ENCODE measurements around the gene CD58. TPM values are rescaled to one million over a fixed set of nuclear protein-coding genes. Genes with fewer than 3 reads are reported as not detected.
"Not testable (repeated sequence)": the region's sequence is repeated elsewhere in the genome, so short reads cannot be mapped to it uniquely, and the experiment has no call there.

CD58 gene
- total RNA-seq, 1 donor = 23.5 TPM

GRCh38 chr1:116607463-116607862, 36.6 kb upstream of the CD58 start:
- H3K4me2 ChIP-seq (ENCODE audit: insufficient read depth, low read length); H3K36me3 ChIP-seq (ENCODE audit: insufficient read depth, low read length); H3K27me3 ChIP-seq (ENCODE audit: insufficient read depth, low read length); H4K20me1 ChIP-seq (ENCODE audit: insufficient read depth, low read length); H3K79me2 ChIP-seq (ENCODE audit: insufficient read depth, low read length); H2AFZ ChIP-seq (ENCODE audit: low read length); H3K9me3 ChIP-seq (ENCODE audit: low read depth, low read length); H3K27ac ChIP-seq (ENCODE audit: low read depth, low read length); H3K4me1 ChIP-seq (ENCODE audit: insufficient read depth, low read length); H3K4me3 ChIP-seq (ENCODE audit: insufficient read depth, low read length); DNase-seq (ENCODE audit: insufficient read length, low spot score, missing footprints): not testable (repeated sequence)

GRCh38 chr1:116606067-116606466, 35.2 kb upstream of the CD58 start:
- not testable (repeated sequence) for DNase-seq (ENCODE audit: insufficient read length, low spot score, missing footprints); H3K4me3 ChIP-seq (ENCODE audit: insufficient read depth, low read length); H2AFZ ChIP-seq (ENCODE audit: low read length); H3K9me3 ChIP-seq (ENCODE audit: low read depth, low read length); H3K36me3 ChIP-seq (ENCODE audit: insufficient read depth, low read length); H3K27me3 ChIP-seq (ENCODE audit: insufficient read depth, low read length); H3K4me1 ChIP-seq (ENCODE audit: insufficient read depth, low read length); H3K27ac ChIP-seq (ENCODE audit: low read depth, low read length); H3K79me2 ChIP-seq (ENCODE audit: insufficient read depth, low read length); H3K4me2 ChIP-seq (ENCODE audit: insufficient read depth, low read length); H4K20me1 ChIP-seq (ENCODE audit: insufficient read depth, low read length)

- Histone ChIP-seq H3K79me2 (ENCODE audit: insufficient read depth, low read length) (no peaks in the 10 kb centered on the region), H3K27me3 (ENCODE audit: insufficient read depth, low read length) (peaks cover 3% of the 10 kb centered on the region), H3K36me3 (ENCODE audit: insufficient read depth, low read length) (no peaks in the 10 kb centered on the region), H3K4me3 (ENCODE audit: insufficient read depth, low read length) (no peak overlapping the region), H2AFZ (ENCODE audit: low read length) (no peak overlapping the region), H4K20me1 (ENCODE audit: insufficient read depth, low read length) (no peaks in the 10 kb centered on the region), H3K4me2 (ENCODE audit: insufficient read depth, low read length) (no peak overlapping the region), H3K9me3 (ENCODE audit: low read depth, low read length) (no peaks in the 10 kb centered on the region), H3K27ac (ENCODE audit: low read depth, low read length) (no peak overlapping the region), H3K4me1 (ENCODE audit: insufficient read depth, low read length) (no peaks in the 10 kb centered on the region)
- TF ChIP-seq CTCF (IDR thresholded peaks at IDR 0.05; ENCODE audit: extremely low read depth, low read depth, low read length) = no peak
- no peak for DNase-seq (ENCODE audit: insufficient read length, low spot score, missing footprints)
These were observed 34.5 kb upstream of the CD58 start for GRCh38 chr1:116605315-116605714.

- not testable (repeated sequence) for H3K79me2 ChIP-seq (ENCODE audit: insufficient read depth, low read length); H3K27me3 ChIP-seq (ENCODE audit: insufficient read depth, low read length); H2AFZ ChIP-seq (ENCODE audit: low read length); H3K4me3 ChIP-seq (ENCODE audit: insufficient read depth, low read length); H4K20me1 ChIP-seq (ENCODE audit: insufficient read depth, low read length); H3K36me3 ChIP-seq (ENCODE audit: insufficient read depth, low read length); H3K4me2 ChIP-seq (ENCODE audit: insufficient read depth, low read length); H3K27ac ChIP-seq (ENCODE audit: low read depth, low read length); H3K9me3 ChIP-seq (ENCODE audit: low read depth, low read length); H3K4me1 ChIP-seq (ENCODE audit: insufficient read depth, low read length); DNase-seq (ENCODE audit: insufficient read length, low spot score, missing footprints)
These were observed 33.6 kb upstream of the CD58 start for GRCh38 chr1:116604408-116604807.

GRCh38 chr1:116603646-116604045, 32.8 kb upstream of the CD58 start:
- not testable (repeated sequence) for H3K36me3 ChIP-seq (ENCODE audit: insufficient read depth, low read length); H3K4me2 ChIP-seq (ENCODE audit: insufficient read depth, low read length); H3K27me3 ChIP-seq (ENCODE audit: insufficient read depth, low read length); H3K4me3 ChIP-seq (ENCODE audit: insufficient read depth, low read length); H4K20me1 ChIP-seq (ENCODE audit: insufficient read depth, low read length); H2AFZ ChIP-seq (ENCODE audit: low read length); H3K4me1 ChIP-seq (ENCODE audit: insufficient read depth, low read length); H3K27ac ChIP-seq (ENCODE audit: low read depth, low read length); DNase-seq (ENCODE audit: insufficient read length, low spot score, missing footprints); H3K9me3 ChIP-seq (ENCODE audit: low read depth, low read length); H3K79me2 ChIP-seq (ENCODE audit: insufficient read depth, low read length)

GRCh38 chr1:116599369-116599768, 28.5 kb upstream of the CD58 start:
- H4K20me1 ChIP-seq (ENCODE audit: insufficient read depth, low read length); H3K27me3 ChIP-seq (ENCODE audit: insufficient read depth, low read length); H3K9me3 ChIP-seq (ENCODE audit: low read depth, low read length); DNase-seq (ENCODE audit: insufficient read length, low spot score, missing footprints); H3K4me2 ChIP-seq (ENCODE audit: insufficient read depth, low read length); H3K36me3 ChIP-seq (ENCODE audit: insufficient read depth, low read length); H3K4me1 ChIP-seq (ENCODE audit: insufficient read depth, low read length); H2AFZ ChIP-seq (ENCODE audit: low read length); H3K79me2 ChIP-seq (ENCODE audit: insufficient read depth, low read length); H3K4me3 ChIP-seq (ENCODE audit: insufficient read depth, low read length); H3K27ac ChIP-seq (ENCODE audit: low read depth, low read length): not testable (repeated sequence)

GRCh38 chr1:116598420-116599036, 27.7 kb upstream of the CD58 start:
- H4K20me1 ChIP-seq (ENCODE audit: insufficient read depth, low read length); H3K4me3 ChIP-seq (ENCODE audit: insufficient read depth, low read length); H3K27me3 ChIP-seq (ENCODE audit: insufficient read depth, low read length); H3K27ac ChIP-seq (ENCODE audit: low read depth, low read length); H3K79me2 ChIP-seq (ENCODE audit: insufficient read depth, low read length); H2AFZ ChIP-seq (ENCODE audit: low read length); DNase-seq (ENCODE audit: insufficient read length, low spot score, missing footprints); H3K4me1 ChIP-seq (ENCODE audit: insufficient read depth, low read length); H3K4me2 ChIP-seq (ENCODE audit: insufficient read depth, low read length); H3K36me3 ChIP-seq (ENCODE audit: insufficient read depth, low read length); H3K9me3 ChIP-seq (ENCODE audit: low read depth, low read length): not testable (repeated sequence)

- H3K4me2 ChIP-seq (ENCODE audit: insufficient read depth, low read length); DNase-seq (ENCODE audit: insufficient read length, low spot score, missing footprints); H3K27ac ChIP-seq (ENCODE audit: low read depth, low read length); H3K36me3 ChIP-seq (ENCODE audit: insufficient read depth, low read length); H2AFZ ChIP-seq (ENCODE audit: low read length); H3K4me3 ChIP-seq (ENCODE audit: insufficient read depth, low read length); H3K79me2 ChIP-seq (ENCODE audit: insufficient read depth, low read length); H3K27me3 ChIP-seq (ENCODE audit: insufficient read depth, low read length); H3K9me3 ChIP-seq (ENCODE audit: low read depth, low read length); H4K20me1 ChIP-seq (ENCODE audit: insufficient read depth, low read length); H3K4me1 ChIP-seq (ENCODE audit: insufficient read depth, low read length): not testable (repeated sequence)
These were observed 26.6 kb upstream of the CD58 start for GRCh38 chr1:116597388-116597787.

Measured in osteoblast (primary cell).